DOHH2 (cell line): ENCODE data around the gene GPC5.

Experiments
- H3F3A ChIP-seq: fragments of 200-600 bp; sonication (generic), shearing (Covaris generic); 2 replicates; pipeline ENCODE4 v1.6.0; 2016; ENCODE audit warnings: antibody characterized with exemption, mild to moderate bottlenecking; ENCODE audit not compliant: control insufficient read depth, insufficient read depth
- H3K27ac ChIP-seq: fragments of 200-600 bp; sonication (generic); 2 replicates; pipeline ENCODE4 v1.5.1; 2014; ENCODE audit warnings: low read depth, mild to moderate bottlenecking, low read length, moderate library complexity
- H3K27me3 ChIP-seq: fragments of 200-600 bp; sonication (generic); 2 replicates; pipeline ENCODE4 v1.6.1; 2014; ENCODE audit warnings: mild to moderate bottlenecking, low read length, mixed read lengths; ENCODE audit not compliant: control insufficient read depth
- H3K36me3 ChIP-seq: fragments of 200-600 bp; sonication (generic); 2 replicates; pipeline ENCODE4 v1.6.1; 2014; ENCODE audit warnings: mild to moderate bottlenecking, low read length, moderate library complexity, mixed read lengths; ENCODE audit not compliant: control insufficient read depth
- H3K4me1 ChIP-seq: fragments of 200-600 bp; sonication (generic); 2 replicates; pipeline ENCODE4 v1.6.1; 2014; ENCODE audit warnings: mild to moderate bottlenecking, low read length, mixed read lengths; ENCODE audit not compliant: control insufficient read depth
- H3K4me2 ChIP-seq: fragments of 200-600 bp; sonication (generic); 2 replicates; pipeline ENCODE4 v1.6.0; 2014; ENCODE audit warnings: mild to moderate bottlenecking, low read length, moderate library complexity
- H3K4me3 ChIP-seq: fragments of 200-600 bp; sonication (generic); 2 replicates; pipeline ENCODE4 v1.5.1; 2014; ENCODE audit warnings: mild to moderate bottlenecking, low read length, mixed read lengths
- H3K79me2 ChIP-seq: fragments of 200-600 bp; sonication (generic); 2 replicates; pipeline ENCODE4 v1.6.1; 2014; ENCODE audit warnings: mild to moderate bottlenecking, low read length, mixed read lengths; ENCODE audit not compliant: control insufficient read depth
- H3K9me2 ChIP-seq: fragments of 200-600 bp; sonication (generic); replicated peaks from 2 replicates; pipeline ENCODE4 v1.6.1; 2014; ENCODE audit warnings: mild to moderate bottlenecking, low read length, mixed read lengths; ENCODE audit not compliant: control insufficient read depth
- H3K9me3 ChIP-seq: fragments of 200-600 bp; sonication (generic); 2 replicates; pipeline ENCODE4 v1.6.1; 2014; ENCODE audit warnings: antibody characterized with exemption, low read length, mixed read lengths; ENCODE audit not compliant: control insufficient read depth, insufficient read depth
- H4K20me1 ChIP-seq: fragments of 200-600 bp; sonication (generic); 2 replicates; pipeline ENCODE4 v1.6.0; 2014; ENCODE audit warnings: low read depth, mild to moderate bottlenecking, antibody characterized with exemption, low read length, moderate library complexity; ENCODE audit not compliant: control insufficient read depth, insufficient read depth
- EZH2phosphoT487 ChIP-seq: fragments of 200-600 bp; sonication (generic); IDR thresholded peaks from 2 replicates; pipeline ENCODE4 v1.6.1; 2017; ENCODE audit warnings: borderline replicate concordance, mild to moderate bottlenecking, antibody characterized with exemption, low read length, moderate library complexity, mixed read lengths
- TF ChIP-seq, protein P1 (sequence below): fragments of 200-600 bp; sonication (generic); IDR thresholded peaks from one replicate; pipeline ENCODE4 v1.5.1; 2014; ENCODE audit warnings: antibody characterized with exemption, mild to moderate bottlenecking, low read depth, low read length; ENCODE audit not compliant: poor library complexity, severe bottlenecking

GPC5 gene

DNA sequence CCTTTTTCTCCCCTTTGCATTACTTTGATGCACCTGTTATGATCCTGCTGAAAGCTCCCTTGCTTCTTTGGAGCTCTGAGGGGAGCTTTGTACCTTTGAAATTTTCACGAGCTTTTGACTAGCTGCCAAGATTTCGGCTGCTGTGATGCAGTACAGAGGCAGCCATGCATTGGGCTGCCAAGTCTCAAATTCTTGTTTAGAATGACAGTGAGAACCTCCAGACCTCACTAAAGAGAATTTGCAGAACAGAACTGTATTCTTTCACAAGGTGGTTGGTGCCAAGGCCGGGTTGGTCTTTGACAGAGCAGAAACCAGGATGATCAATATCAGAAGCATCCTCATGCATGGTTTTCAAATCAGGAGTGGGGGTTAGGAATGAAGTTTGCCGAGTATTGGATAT is 414.8 kb downstream of the GPC5 start:
- no peaks in the 10 kb centered on the region for H3K79me2 ChIP-seq
- H3K9me2 ChIP-seq: no peaks in the 10 kb centered on the region
- TF ChIP-seq EZH2phosphoT487: no peak
- TF ChIP-seq, protein P1, sequence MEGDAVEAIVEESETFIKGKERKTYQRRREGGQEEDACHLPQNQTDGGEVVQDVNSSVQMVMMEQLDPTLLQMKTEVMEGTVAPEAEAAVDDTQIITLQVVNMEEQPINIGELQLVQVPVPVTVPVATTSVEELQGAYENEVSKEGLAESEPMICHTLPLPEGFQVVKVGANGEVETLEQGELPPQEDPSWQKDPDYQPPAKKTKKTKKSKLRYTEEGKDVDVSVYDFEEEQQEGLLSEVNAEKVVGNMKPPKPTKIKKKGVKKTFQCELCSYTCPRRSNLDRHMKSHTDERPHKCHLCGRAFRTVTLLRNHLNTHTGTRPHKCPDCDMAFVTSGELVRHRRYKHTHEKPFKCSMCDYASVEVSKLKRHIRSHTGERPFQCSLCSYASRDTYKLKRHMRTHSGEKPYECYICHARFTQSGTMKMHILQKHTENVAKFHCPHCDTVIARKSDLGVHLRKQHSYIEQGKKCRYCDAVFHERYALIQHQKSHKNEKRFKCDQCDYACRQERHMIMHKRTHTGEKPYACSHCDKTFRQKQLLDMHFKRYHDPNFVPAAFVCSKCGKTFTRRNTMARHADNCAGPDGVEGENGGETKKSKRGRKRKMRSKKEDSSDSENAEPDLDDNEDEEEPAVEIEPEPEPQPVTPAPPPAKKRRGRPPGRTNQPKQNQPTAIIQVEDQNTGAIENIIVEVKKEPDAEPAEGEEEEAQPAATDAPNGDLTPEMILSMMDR: no peak
- H3K27me3 ChIP-seq: no peaks in the 10 kb centered on the region
- H3K4me3 ChIP-seq: no peak overlapping the region
- no peaks in the 10 kb centered on the region for H3K4me1 ChIP-seq
- H4K20me1 ChIP-seq: no peaks in the 10 kb centered on the region
- no peak overlapping the region for H3K4me2 ChIP-seq
- no peaks in the 10 kb centered on the region for H3K9me3 ChIP-seq
- H3K36me3 ChIP-seq: no peaks in the 10 kb centered on the region
- H3F3A ChIP-seq: no peaks in the 10 kb centered on the region
- no peak overlapping the region for H3K27ac ChIP-seq

DNA sequence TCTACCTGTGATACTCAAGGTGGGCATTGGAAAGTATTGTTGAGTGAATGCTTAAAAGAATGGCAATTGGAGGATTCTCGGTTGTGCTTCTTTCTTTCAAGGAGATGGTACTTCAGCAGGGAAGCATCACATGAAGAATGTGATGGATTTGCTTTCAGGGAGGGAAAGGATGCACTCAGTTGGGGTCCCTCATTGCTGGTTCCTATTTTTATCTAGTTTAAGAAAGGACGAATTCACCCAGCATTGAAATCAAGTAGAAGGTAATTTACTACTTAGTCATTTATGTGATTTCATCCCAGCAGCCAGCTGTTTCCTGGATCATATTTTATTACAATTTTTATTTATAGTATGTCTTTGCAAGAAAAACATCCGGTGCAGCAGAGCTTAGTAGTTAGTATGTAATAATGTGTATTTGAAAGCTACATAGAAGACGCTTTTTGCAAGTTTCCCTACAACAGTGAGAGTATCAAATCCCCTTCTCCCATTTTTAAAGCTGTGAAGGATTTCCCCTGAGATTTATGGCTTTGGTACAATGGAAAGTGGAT is 417.9 kb downstream of the GPC5 start:
- Histone ChIP-seq H3K27ac (no peak overlapping the region), H3K4me2 (no peak overlapping the region)
- TF ChIP-seq, protein P1: no peak
- TF ChIP-seq EZH2phosphoT487: no peak

DNA sequence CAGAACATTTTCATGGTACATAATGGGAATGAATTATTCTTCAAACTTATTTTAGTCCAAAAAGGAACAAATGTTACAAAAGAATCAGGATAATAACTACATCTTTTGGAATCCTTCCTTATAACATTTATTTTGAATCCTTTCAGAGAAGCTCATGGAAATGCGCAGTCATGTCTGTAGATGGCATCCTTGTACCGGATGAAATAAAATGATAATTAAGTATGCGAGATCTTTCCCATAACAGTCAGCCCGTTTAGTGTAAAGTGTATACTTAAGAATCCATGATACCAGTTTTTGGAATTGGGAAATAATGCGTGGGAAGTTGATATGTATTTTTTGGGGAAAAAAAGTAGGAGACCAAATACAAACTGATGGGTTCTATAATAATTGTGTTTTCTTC is 418.8 kb downstream of the GPC5 start:
- H3K4me3 ChIP-seq: no peak overlapping the region
- H3K27ac ChIP-seq: no peak overlapping the region
- H4K20me1 ChIP-seq: no peaks in the 10 kb centered on the region
- no peaks in the 10 kb centered on the region for H3K36me3 ChIP-seq
- no peaks in the 10 kb centered on the region; the same call in 1 of the 2 replicates for H3K9me2 ChIP-seq
- H3K4me2 ChIP-seq: no peak overlapping the region
- H3F3A ChIP-seq: no peaks in the 10 kb centered on the region
- no peak for TF ChIP-seq EZH2phosphoT487
- TF ChIP-seq, protein P1: no peak
- no peaks in the 10 kb centered on the region for H3K4me1 ChIP-seq
- no peaks in the 10 kb centered on the region for H3K27me3 ChIP-seq
- H3K79me2 ChIP-seq: no peaks in the 10 kb centered on the region
- H3K9me3 ChIP-seq: no peaks in the 10 kb centered on the region

More for the DNA sequence above, 417.9 kb downstream of the GPC5 start:
- Histone ChIP-seq H3F3A (no peaks in the 10 kb centered on the region), H3K79me2 (no peaks in the 10 kb centered on the region), H3K36me3 (no peaks in the 10 kb centered on the region), H3K4me1 (no peaks in the 10 kb centered on the region), H3K4me3 (no peak overlapping the region), H3K27me3 (no peaks in the 10 kb centered on the region), H4K20me1 (no peaks in the 10 kb centered on the region), H3K9me3 (no peaks in the 10 kb centered on the region), H3K9me2 (no peaks in the 10 kb centered on the region; the same call in 1 of the 2 replicates)
